HG02884 (cell line): ENCODE measurements around the gene MLLT6.
A peak's percentile ranks its signal among the peaks of the same experiment; 100 is the strongest.

Source experiments
- ATAC-seq: cut with Tn5 transposase; IDR thresholded peaks from one replicate; pipeline ENCODE4 v1.9.1; 2021; ENCODE audit warnings: mild to moderate bottlenecking, moderate library complexity; ENCODE audit not compliant: unreplicated experiment

The MLLT6 gene

DNA sequence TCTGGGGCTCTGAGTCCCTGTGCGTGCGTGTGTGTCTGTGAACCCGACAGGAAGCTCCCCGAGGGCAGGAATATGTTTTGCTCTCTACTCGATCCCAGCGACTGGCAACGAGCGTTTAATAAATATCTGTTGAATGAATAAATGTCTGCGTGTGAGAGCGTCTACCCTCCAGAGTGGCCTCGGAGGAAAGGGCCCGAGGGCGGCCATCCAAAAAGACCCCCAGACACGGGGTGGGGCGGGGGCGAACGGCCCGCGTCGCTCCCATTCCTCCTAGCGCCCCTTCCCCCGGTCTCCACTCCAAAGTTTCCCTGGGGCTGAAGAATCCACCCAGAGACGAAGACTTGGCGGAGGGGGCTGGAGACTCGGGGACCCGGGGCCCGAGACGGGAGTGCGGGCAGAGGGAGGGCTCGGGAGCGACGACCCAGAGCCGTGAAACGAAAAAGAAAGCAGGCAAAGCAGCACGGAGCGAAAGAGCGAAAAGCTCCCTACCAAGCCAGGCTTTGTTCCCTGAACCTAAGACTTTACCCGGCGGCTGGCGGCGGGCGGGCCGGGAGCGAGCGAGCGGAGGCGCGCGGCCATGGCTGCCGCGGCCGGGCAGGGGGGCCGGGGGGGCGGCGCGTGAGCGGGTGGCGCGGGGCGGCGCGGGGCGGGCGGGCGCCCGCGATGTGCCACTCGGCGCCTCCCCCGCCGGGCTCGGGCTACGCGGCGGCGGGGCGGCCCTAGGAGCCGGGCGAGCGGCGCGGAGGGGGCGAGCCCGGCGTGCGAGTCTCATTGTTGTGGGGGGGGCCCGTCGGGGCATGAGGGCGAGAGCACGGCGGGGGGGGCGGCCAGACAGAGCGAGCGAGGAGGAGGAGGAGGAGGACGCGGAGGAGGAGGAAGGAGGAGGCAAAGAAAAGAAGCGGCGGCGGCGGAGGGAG is at the start of gene MLLT6:
TSS of gene MLLT6 (plus strand) at position 668 of the 917 bp plus-strand sequence. CDS start 360 bp downstream, outside the sequence.
- no peak for ATAC-seq

- ATAC-seq, result no peak
Measured at GRCh38 chr17:38656959-38657823, 47.9 kb upstream of the MLLT6 start.

GRCh38 chr17:38657824-38658740 is 47.0 kb upstream of the MLLT6 start:
- ATAC-seq, result no peak

- ATAC-seq, result no peak
Measured at GRCh38 chr17:38658741-38659345, 46.2 kb upstream of the MLLT6 start.

- ATAC-seq, result no peak
Measured at GRCh38 chr17:38659415-38659814, 45.7 kb upstream of the MLLT6 start.

DNA sequence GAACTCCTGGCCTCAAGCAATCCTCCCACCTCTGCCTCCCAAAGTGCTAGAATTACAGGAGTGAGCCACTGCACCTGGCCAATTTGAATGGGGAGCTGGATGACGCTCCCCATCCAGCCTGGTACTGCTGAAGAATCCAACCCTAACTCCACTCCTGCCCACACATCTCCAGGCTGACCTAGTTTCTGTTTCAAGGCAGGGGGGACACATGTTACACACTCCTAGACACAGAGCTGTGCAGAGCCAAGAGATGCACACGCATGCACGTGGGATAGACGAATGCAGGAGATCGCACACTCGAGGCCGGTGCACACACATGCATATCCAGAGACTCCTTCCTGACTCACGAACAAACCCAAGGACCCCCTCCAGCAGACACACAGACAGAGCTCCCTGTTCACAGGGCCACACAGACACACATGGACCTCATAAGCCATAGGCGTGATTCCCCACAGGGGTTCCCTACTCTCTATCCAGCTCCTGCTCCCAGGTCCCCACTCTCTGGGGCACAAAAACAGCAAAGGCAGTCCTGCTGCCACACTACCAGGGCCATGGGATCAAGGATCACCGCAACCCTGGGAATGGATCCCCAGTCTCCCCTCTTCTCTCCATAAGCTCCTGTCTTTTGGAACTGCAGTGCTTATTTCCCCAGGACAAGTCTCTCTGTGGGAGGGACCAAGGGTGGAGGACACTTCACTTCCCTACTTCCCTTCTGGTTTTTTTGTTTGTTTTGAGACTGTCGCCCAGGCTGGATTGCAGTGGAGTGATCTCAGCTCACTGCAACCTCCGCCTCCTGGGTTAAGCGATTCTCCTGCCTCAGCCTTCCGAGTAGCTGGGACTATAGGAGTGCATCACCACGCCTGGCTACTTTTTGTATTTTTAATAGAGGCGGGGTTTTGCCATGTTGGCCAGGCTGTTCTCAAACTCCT is 44.7 kb upstream of the MLLT6 start:
- ATAC-seq, result no peak

- ATAC-seq, result no peak
Measured at GRCh38 chr17:38663125-38663751, 41.8 kb upstream of the MLLT6 start.

DNA sequence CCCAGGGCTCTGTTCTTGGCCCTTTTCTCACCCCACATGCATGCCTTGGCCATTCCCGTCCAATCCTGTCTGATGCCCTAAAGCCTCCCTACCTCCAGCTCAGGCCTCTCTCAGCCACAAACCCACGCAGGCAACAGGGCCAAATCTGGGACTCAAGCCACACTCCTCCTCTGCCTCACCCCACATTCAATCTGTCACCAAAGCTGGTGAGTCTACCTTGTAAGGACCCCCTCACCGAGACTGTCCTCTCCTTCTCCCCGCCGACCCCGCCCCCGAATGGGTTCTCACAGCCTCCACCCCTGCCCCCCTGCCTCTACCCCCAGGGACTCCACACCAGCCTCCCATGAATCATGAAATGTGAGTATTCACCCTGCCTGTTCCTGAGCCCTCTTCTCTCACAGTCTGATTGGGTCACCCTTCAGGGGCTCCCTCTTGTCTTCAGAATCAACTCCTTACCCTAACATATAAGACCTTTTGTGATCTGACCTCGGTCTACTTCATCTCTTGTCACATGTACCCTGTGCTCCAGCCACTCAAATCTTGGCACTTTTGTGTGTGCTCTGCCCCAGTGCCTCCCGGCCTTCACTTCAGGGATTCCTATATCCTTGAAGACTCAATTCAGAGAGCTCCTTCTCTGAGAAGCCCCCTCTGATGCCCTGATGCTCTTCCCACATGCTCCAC is 41.0 kb upstream of the MLLT6 start:
- ATAC-seq, result no peak

DNA sequence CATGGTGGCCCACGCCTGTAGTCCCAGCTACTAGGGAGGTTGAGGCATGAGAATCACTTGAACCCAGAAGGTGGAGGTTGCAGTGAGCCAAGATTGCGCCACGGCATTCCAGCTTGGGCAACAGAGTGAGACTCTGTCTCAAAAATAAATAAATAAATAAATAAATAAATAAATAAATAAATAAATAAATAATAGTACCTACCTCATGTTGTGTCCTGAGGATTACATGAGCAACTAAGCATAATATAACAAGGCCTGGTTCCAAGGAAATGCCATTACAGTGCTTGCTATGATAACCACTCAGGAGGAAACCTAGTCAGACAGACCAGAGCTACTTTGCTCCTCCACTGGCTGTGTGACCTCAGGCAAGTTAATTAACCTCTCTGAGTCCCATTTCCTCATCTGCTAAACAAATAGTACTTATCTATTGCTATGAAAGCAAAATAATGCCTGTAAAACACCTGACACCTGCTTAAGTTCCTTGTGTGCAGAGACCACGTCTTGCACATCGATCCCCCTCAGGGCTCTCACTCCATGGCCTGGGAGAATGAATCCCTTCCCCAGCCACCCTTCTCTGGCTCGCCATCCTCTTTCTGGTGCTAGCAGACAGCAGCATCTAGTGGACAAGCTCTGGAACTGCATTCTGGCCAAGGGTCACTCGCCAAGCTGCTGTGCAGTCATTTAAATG is 37.8 kb upstream of the MLLT6 start:
- no peak for ATAC-seq

- ATAC-seq, result no peak
Measured at GRCh38 chr17:38667787-38668122, 37.3 kb upstream of the MLLT6 start.

DNA sequence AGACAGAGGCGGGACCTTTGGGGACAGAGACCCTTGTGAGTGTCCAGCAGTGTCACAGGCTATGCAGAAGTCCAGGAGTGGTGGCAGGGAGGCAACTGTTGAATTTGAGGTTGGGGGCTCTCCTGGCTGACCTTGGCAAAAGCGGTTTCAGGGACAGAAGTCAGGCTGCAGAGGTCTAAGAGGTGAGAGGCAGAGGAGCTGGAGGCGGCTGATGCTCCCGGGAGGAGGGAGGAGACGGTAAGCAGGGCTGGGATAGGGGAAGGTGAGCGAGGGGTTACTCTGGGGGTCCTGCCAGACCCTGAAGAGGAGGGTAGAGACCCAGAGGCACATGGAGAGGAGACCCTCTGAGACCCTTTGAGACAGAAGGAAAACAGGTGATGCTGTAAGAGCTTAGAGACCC is 35.6 kb upstream of the MLLT6 start:
- ATAC-seq, result no peak

- no peak for ATAC-seq
Measured at GRCh38 chr17:38671939-38672720, 32.9 kb upstream of the MLLT6 start.

- ATAC-seq, result no peak
Measured at GRCh38 chr17:38672788-38673706, 32.0 kb upstream of the MLLT6 start.

DNA sequence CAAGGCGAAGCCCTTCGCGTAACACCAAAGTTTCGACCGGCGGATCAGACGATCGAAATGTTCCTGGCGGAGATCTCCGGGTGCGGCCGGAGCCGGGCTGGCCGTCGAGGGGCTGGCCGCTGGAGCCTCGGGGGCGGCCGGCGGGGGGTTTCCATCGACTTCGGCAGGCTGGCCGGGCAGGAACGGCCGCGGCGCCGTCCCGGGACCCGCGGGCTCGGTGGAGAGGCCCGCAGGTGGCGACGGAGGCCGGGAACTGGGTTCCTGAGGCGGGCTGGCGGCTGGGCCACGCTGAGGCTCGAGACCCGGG is 31.4 kb upstream of the MLLT6 start:
- ATAC-seq, result no peak

DNA sequence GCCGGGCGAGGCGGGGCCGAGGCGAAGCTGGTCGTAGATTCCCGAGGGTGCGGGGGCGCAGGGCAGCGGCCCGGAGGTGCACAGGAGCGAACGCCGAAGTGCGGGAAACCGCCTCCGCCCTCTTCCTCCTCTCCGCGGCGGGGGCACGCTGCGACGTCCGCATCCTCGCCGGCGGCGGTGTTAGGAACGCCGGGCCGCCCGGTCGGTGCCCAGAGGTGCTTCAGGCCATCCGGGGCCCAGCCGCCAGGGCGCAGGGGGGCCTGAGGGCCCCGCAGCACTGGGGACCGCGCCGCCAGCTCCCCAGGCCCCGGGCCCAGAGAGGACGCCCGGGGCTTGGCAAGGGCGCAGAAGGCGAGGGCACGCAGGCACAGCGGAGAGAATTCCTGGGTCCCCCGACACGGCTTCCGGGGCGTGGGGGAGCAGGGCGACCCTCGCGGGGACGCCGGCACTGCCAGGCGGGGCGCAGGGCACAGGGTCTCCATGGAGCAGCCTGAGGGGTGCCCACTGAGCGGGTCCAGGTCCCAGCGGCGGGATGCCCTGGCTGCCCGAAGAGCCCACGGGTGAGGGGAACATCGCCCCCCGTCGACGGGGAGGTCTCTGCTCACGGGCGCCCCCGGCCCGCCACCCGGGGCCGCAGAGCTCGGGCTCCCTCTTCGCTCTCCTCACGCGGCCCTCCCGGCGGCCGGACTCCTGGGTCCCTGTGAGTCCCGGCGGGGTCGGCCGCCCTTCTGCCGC is 30.9 kb upstream of the MLLT6 start:
- peak; percentile 23 for ATAC-seq
